NCI-H2081 treated with DMSO at 0.1 percent for 48 hours (cell line): Measurements from ENCODE around the gene PTPN4.

Experiments
- DNase-seq: peaks from one replicate; lab custom pipeline; 2025; lab: John Stamatoyannopoulos, UW

The PTPN4 gene

GRCh38 chr2:119731983-119732382, 27.7 kb upstream of the PTPN4 start:
- DNase-seq: no peak

GRCh38 chr2:119732601-119733164, 27.0 kb upstream of the PTPN4 start:
- no peak for DNase-seq

- DNase-seq: no peak
Observed at GRCh38 chr2:119734047-119734446, 25.7 kb upstream of the PTPN4 start.

GRCh38 chr2:119735565-119735964, 24.2 kb upstream of the PTPN4 start:
- DNase-seq: no peak

DNA sequence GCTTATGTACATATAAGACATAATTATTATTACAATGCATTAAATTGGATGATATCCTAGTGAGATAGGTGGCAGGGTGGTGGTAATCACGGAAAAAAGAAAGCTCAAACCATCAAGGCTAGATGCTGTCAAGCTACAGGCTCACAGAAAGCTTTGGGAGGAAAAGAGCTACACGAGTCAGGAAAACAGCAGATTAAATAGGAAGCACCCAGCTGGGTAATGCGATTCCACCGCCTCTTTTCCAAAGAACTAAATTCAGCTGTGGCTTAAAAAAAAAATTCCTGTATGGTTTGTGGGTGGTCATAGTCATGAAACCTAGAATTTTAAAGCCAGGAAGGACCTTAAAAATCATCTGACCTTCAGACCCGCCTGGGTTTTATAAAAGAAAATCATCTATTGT, 23.7 kb upstream of the PTPN4 start:
- no peak for DNase-seq

DNA sequence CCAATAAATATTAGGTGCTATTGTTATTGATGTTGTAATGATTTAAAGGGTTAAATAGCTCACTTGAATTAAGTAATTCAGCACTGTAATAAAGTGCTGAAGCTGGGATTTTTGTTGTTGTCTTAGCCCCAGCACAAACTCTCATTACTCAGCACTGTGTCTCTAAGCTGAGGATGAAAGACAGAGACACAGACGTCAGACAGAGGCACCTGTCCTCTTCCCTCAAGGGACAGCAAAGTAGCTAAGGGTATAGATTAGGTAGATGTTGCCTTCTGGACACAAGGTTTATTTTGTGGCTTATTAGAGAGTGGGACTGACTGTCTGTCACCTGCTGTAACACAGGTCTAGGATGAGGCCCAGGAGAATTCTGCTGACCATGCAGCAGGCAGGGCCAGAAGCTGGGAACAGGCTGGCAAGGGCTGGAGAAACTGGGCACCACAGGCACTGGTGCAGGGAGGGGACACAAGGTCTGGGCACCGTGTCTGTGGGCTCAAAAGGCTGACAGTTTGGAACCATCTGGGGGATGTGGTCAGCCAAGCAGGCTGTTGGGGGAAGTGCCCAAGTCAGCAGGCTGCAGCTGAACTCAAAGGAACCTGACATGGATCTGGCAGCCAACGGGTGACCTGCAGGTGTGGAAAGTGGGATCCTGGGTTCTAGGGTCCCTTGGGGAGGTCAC, 20.0 kb upstream of the PTPN4 start:
- DNase-seq: no peak

DNA sequence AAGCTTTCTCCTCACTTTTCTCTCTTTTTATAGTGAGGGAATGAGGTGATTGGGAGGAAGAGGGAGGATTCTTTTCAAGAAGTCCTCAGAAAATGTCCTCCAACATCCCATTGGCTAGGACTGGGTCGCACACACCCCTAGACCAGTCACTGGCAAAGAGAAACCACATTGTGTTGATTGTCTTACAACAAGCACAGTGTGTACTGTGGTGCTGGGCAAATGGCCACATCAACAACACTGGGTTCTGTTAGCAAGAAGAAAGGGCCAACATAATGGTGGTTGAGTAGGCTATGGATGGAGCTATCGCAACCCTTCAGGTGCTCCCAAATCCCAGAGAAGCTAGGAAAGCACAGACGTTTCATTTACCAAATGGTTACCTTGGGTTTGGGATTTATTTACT, 18.7 kb upstream of the PTPN4 start:
- DNase-seq: no peak

- DNase-seq: no peak
Observed at GRCh38 chr2:119741868-119742267, 17.9 kb upstream of the PTPN4 start.

DNA sequence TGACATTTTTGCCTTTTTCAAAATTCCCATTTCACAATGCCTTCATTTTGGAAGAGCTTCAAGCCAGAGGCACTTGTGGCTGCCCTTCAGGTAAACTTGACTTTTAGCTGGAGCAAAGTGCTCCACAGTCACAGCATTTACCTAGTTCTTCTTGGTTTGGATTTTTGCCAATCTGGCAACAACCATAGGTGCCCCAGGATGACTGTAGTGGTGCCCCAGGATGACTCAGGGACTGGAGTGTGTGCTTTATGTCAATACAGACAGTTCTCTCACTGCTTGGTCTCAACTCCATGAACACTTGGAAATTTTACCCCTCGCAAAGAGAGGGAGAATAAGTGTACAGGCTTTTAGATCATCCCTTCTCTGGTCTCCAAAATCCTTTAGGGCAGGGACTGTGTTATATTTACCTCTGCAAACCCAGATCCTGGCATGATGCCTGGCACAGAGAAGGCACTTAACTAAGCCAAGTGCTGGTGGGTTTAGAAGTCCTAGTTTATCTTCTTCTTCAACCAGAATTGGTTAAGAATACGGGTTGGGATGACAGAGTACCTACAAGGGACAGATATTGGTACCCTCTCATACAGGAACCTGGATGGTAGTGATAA, 15.3 kb upstream of the PTPN4 start:
- DNase-seq: no peak

DNA sequence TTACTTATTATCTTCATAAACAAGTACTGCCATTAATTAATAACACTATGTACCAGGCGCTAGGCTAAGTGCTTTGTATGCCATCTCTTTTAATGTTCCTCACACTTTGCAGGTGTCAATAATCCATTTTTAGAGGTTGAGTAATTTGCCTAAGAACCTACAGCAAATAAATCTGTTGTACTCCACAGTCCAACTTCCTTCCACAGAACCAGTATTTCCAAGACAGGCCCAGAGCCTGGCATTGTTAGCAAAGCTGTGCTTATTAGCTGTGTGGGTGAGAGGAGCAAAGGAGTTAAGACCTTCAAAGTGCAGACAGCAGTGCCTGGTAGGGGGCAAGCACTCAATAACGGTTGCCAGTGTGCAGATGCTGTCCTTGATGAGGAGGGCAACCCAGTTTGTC, 14.2 kb upstream of the PTPN4 start:
- no peak for DNase-seq

DNA sequence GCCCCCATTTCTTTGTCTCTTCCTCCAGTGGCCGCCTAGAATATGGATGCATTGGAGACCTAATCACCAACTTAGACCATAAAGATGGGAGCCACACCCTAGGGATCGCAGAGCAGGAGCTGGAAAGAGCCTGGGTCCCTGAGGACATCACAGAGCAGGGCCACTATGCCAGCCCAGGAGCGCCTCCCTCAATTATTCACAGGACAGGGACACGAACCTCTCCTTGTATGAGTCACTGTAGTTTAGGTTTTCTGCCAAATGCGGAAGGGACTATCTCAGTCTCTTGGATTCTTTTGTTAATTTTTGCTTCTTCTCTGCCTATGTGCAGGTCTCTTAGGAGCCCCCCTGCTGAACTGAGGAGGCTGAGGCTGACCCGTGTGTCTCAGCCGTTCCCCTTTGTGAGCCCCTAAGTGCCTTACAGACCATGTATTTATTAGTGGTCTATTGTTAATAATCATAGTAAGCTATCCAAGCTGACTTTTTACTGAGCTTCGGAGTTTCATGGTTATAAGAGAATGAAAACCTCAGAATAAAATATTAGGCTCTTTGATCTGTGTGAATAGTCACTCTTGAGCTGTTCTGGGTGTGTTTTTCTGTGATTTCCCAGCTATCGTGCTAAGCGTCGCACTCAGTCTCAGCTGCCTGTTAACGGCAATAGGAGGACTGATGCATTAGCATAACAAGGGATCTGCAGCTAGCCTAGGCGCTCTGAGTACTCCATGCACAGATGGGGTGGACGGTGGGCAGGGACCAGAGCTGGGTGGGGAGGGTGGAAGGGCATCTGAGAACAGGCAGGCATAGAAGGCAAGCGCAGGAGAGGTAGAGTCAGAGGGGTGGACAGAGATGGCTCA, 12.7 kb upstream of the PTPN4 start:
- no peak for DNase-seq

DNA sequence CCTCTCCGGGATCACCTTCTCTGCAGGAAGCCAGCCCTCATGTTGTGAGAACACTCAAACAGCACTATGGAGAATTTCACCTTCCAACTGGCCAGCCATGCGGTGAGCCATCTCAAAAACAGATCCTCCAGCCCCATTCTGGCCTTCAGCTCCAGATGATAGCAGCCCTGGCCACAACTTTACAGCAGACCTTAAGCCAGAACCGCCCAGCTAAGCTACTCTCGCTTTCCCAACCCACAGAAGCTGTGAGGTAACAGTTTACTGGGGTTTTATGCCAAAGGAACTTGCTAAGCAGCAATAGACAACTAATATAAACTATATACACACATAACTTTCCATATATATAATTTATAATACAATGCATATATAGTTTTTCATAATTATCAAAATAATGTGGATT, 11.6 kb upstream of the PTPN4 start:
- no peak for DNase-seq

DNA sequence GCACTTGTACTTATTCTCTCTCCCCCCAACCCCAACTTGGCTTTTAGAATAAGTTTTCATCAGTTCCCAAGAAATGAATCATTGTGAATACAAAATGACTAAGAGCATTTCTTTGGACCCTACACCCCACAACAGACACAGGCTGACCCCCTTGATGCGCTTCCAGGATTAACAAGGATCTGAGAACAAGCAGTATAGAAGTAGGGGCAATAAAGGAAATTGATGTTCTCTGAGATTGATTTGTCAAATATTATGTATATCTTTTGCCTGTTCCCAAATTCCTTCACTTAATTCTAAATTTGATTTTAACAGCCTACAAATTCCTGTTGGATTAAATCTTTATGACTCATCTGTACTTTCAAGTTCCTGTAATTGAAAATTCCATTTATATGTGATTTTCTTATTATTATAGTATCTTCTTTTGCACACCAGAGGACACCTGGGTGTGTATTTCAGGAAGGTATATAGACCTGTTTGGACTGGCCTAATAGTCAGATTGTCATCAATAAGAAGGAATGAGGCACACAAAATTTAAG, 10.2 kb upstream of the PTPN4 start:
- no peak for DNase-seq

GRCh38 chr2:119751706-119752105, 8.0 kb upstream of the PTPN4 start:
- DNase-seq: no peak

- DNase-seq: peak; percentile 16
Observed at GRCh38 chr2:119753041-119753929, 6.4 kb upstream of the PTPN4 start.

- no peak for DNase-seq
Observed at GRCh38 chr2:119753930-119754321, 5.8 kb upstream of the PTPN4 start.

DNA sequence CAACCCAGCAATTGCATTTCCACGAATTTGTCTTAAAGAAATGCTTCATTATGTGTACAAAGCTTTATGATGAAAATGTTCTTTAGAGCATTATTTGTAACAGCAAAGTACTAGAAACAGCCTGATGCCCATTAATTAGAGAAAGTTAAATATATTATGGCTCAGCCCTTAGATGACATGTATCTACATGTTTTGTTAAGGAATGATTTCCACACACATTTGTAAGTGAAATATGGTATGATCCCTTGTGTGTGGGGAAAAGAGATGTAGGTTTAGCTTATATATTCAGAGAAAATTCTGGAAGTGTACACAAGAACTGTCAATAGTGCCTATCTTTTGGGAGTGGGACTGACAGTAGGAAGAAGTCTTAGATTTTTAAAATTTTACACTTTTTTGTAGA, 3.8 kb upstream of the PTPN4 start:
- DNase-seq: no peak

DNA sequence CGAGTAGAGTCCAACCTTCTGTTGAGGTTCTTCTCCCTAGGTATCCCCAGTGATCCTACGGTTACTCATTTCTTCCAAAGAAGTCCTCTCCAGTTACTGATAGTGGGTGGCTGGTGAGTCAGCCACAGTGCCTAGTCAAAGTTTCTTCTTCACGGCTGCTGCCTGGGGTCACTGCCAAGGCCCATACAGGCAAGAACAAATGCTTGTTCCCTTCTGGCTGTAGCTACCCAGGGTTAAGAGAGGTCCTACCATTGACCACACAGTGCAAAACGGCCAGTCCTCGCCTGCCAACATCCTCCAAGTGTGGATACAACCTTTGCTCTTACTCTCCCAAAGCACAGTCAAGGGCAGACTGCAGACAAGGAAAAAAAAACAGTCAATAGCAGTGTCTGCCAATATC, 2.9 kb upstream of the PTPN4 start:
- DNase-seq: no peak

DNA sequence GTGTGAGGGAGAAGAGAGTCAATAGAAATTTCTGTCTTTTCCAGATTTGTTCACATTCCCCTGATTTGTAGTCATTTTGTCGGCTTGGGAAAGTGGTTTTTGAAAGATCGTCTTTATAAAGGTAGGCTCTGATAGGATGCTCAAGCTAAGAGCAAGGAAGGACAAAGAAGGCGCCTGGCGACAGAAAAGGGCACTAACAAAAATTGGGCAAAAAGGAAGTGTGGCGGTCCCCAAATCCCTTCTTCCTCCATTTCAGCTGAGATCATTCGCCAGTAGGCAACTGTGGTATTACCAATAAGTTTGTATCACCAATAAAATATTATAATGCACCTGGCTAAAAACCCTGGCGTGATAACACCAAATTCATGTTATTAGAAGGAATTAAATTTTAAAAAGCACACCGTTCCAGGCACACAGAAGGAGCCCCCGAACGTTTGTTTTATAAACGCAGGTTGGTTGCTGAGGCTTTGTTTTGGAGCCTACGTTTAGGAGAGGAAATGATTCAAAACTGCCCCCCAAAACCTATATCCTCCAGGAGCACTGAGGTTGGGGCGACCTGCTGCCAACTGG, 756 bp upstream of the PTPN4 start:
- no peak for DNase-seq

DNA sequence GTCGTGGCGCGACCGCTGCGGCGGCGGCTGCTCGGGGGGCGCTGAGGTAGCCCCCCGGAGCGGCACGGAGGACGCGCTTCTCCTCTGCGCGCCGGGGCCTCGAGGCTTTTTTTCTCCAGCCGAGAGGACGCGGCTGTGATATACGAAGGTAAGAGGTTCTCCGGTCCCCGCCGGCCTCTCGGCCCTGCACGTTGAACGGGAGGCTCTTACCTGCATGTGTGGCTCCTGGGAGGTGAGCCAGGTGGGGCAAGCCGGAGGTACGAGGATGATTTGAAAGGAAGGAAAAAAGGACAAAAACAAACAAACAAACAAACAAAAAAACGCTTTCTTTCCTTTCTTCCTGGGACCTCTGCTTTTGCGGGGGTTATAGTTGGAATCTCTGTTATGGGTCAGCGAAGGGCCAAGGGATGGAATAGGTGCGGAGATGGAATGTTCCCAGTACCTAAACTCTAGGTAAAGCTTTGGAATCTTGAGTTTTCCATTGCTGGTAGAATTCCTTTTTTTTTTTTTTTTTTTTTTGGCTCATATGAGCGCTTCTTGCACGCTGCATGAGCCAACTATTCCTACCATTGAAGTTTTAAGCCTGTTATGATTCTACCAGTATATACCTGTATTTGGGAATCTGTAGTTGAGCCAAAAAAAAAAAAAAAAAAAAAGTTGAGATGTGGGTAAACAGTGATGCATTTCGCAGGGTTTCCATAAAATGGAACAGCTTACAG, 674 bp downstream of the PTPN4 start:
- no peak for DNase-seq

DNA sequence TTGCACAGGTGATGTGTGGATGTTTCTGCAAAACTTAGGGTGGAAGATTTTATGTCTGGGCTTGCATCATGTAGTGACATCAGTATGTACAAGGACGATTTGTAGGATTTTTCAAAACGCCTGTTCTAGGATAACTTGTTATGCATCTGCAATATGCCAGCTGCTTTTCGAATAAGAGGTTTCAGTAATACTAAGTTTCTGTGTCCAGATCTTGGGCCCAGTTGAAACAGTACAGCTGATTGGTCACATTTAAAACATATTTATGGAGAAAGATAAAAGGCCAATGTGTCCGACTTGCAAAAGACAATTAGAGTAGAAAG, 1.2 kb downstream of the PTPN4 start:
- DNase-seq: no peak
